ENCODE data around the gene GTPBP1. TPM values are rescaled to one million over a fixed set of nuclear protein-coding genes. Genes with fewer than 3 reads are reported as not detected.

GTPBP1 gene
- polyA plus RNA-seq, 3 donors = 6.7 to 41.4 (median 12.7) TPM

- DNase-seq = no peak
- Histone ChIP-seq H4K20me1 (ENCODE audit: insufficient read depth, low read length) (peaks cover 11% of the 10 kb centered on the region), H3K4me1 (ENCODE audit: control insufficient read depth in 1 of 2, insufficient read depth in 2 of 2, low read length in 2 of 2) (peaks cover 47 to 53% of the 10 kb centered on the region in 2 donors)
These were observed 6.6 kb upstream of the GTPBP1 start for GRCh38 chr22:38699143-38699542.

GRCh38 chr22:38699784-38700183 is 6.0 kb upstream of the GTPBP1 start:
- no peak for DNase-seq
- peaks cover 43% of the 10 kb centered on the region for H3K79me2 ChIP-seq (ENCODE audit: insufficient read depth, low read length)
- Mint-ChIP-seq H3K4me1 (peaks cover 55% of the 10 kb centered on the region), H3K9me3 (no peaks in the 10 kb centered on the region), H3K36me3 (peaks cover 0 to 14% of the 10 kb centered on the region in 2 donors), H3K4me3 (peak overlapping the region; percentile 89 to 91), H3K27ac (peak overlapping the region; percentile 90 to 97 (median 96)), H3K27me3 (ENCODE audit: low read depth in 3 of 3) (peaks cover 6 to 13% (median 6%) of the 10 kb centered on the region in 3 donors)
- no peaks in the 10 kb centered on the region for H3K9me3 ChIP-seq (replicated peaks in 1 of 2; ENCODE audit: control insufficient read depth in 1 of 2, insufficient read depth in 1 of 2, low read length in 2 of 2)
- peaks cover 0 to 2% of the 10 kb centered on the region in 2 donors for H3K27me3 ChIP-seq (ENCODE audit: control insufficient read depth in 2 of 2, insufficient read depth in 2 of 2, low read length in 2 of 2)
- H3K36me3 ChIP-seq (replicated peaks in 1 of 2; ENCODE audit: control insufficient read depth in 1 of 2, insufficient read depth in 2 of 2, low read length in 2 of 2) = no peaks in the 10 kb centered on the region
- peak overlapping the region; percentile 95 for H3K9ac ChIP-seq (ENCODE audit: insufficient read depth, low read length, poor library complexity, severe bottlenecking)
- peaks cover 11% of the 10 kb centered on the region for H4K20me1 ChIP-seq (ENCODE audit: insufficient read depth, low read length)
- 71% methylated on average over 4 of the region's 6 CpGs for WGBS (ENCODE audit: insufficient coverage)
- no peak for TF ChIP-seq CTCF (IDR thresholded peaks at IDR 0.05)
- peaks cover 52 to 58% of the 10 kb centered on the region in 2 donors for H3K4me1 ChIP-seq (ENCODE audit: control insufficient read depth in 1 of 2, insufficient read depth in 2 of 2, low read length in 2 of 2)
- no peak overlapping the region for H2AFZ ChIP-seq (ENCODE audit: insufficient read depth, low read depth, low read length, poor library complexity, severe bottlenecking)
- peak overlapping the region; percentile 75 for H3K4me2 ChIP-seq (replicated peaks; ENCODE audit: extremely low read depth, low read length, poor library complexity, severe bottlenecking)
- peak overlapping the region; percentile 49 to 97 (median 89) for H3K4me3 ChIP-seq (replicated peaks in 1 of 3; ENCODE audit: low read depth in 2 of 3, low read length in 3 of 3)
- intact Hi-C loops (cut with micrococcal nuclease) = loop anchor here in 1 of 2 donors (2.0 kb wide), 1 partner anchor 19 kb away; the partner anchor contains the start of gene TOMM22
- peak overlapping the region in 1 of 2 donors; percentile 96 for H3K27ac ChIP-seq (ENCODE audit: low read depth in 1 of 2, low read length in 2 of 2)

More at GRCh38 chr22:38699143-38699542, 6.6 kb upstream of the GTPBP1 start:
- H3K4me2 ChIP-seq (replicated peaks; ENCODE audit: extremely low read depth, low read length, poor library complexity, severe bottlenecking) = peak overlapping the region; percentile 75
- Mint-ChIP-seq H3K27ac (peak overlapping the region in 1 of 7 donors; percentile 40), H3K27me3 (ENCODE audit: low read depth in 3 of 3) (peaks cover 6 to 13% (median 6%) of the 10 kb centered on the region in 3 donors), H3K9me3 (no peaks in the 10 kb centered on the region), H3K4me3 (peak overlapping the region; percentile 89 to 91), H3K4me1 (peaks cover 51% of the 10 kb centered on the region), H3K36me3 (peaks cover 0 to 18% of the 10 kb centered on the region in 2 donors)
- peaks cover 48% of the 10 kb centered on the region for H3K79me2 ChIP-seq (ENCODE audit: insufficient read depth, low read length)
- H3K9me3 ChIP-seq (replicated peaks in 1 of 2; ENCODE audit: control insufficient read depth in 1 of 2, insufficient read depth in 1 of 2, low read length in 2 of 2) = no peaks in the 10 kb centered on the region
- no peak overlapping the region for H3K27ac ChIP-seq (ENCODE audit: low read depth in 1 of 2, low read length in 2 of 2)
- H3K9ac ChIP-seq (ENCODE audit: insufficient read depth, low read length, poor library complexity, severe bottlenecking) = no peak overlapping the region
- 82% methylated on average over 3 of the region's 5 CpGs for WGBS (ENCODE audit: insufficient coverage)
- TF ChIP-seq CTCF (IDR thresholded peaks at IDR 0.05) = no peak
- peaks cover 0 to 2% of the 10 kb centered on the region in 2 donors for H3K27me3 ChIP-seq (ENCODE audit: control insufficient read depth in 2 of 2, insufficient read depth in 2 of 2, low read length in 2 of 2)
- peak overlapping the region in 2 of 3 experiments; percentile 89 to 97 for H3K4me3 ChIP-seq (replicated peaks in 1 of 3; ENCODE audit: low read depth in 2 of 3, low read length in 3 of 3)
- no peaks in the 10 kb centered on the region for H3K36me3 ChIP-seq (replicated peaks in 1 of 2; ENCODE audit: control insufficient read depth in 1 of 2, insufficient read depth in 2 of 2, low read length in 2 of 2)
- intact Hi-C loops (cut with micrococcal nuclease) = no loop called here
- no peak overlapping the region for H2AFZ ChIP-seq (ENCODE audit: insufficient read depth, low read depth, low read length, poor library complexity, severe bottlenecking)
